SK-N-MC (cell line): ENCODE data around the gene CSF2RB.

Experiments used
- DNase-seq: peaks from one replicate; pipeline ENCODE4 v3.0.0-alpha.2; 2011; ENCODE audit warnings: low read depth, low spot score
- H3K27ac ChIP-seq: fragments of 200-600 bp; sonication (generic); 2 replicates; pipeline ENCODE4 v1.5.1; 2016; ENCODE audit warnings: mixed run types
- H3K36me3 ChIP-seq: fragments of 200-600 bp; sonication (generic); 2 replicates; pipeline ENCODE4 v1.6.1; 2017; ENCODE audit warnings: antibody characterized with exemption, low read length, mixed read lengths; ENCODE audit not compliant: insufficient read depth
- H3K4me3 ChIP-seq: fragments of 200-600 bp; sonication (generic); 2 replicates; pipeline ENCODE4 v1.5.1; 2016
- H3K9ac ChIP-seq: fragments of 200-600 bp; sonication (generic); 2 replicates; pipeline ENCODE4 v1.8.0; 2017; ENCODE audit warnings: mixed run types, mixed read lengths; ENCODE audit not compliant: insufficient read length
- H3K9me3 ChIP-seq: fragments of 200-600 bp; sonication (generic); 2 replicates; pipeline ENCODE4 v1.6.1; 2017; ENCODE audit warnings: low read depth, mild to moderate bottlenecking, antibody characterized with exemption, low read length, moderate library complexity, mixed read lengths
- EZH2 ChIP-seq: fragments of 200-600 bp; sonication (generic); IDR thresholded peaks from one replicate; pipeline ENCODE4 v1.6.1; 2017; ENCODE audit warnings: antibody characterized with exemption
- FOXP2 ChIP-seq: optimal IDR thresholded peaks from 2 replicates; pipeline ENCODE3; 2011; ENCODE audit warnings: mild to moderate bottlenecking, moderate library complexity; ENCODE audit not compliant: insufficient read depth; ENCODE audit errors: extremely low read length, control extremely low read depth
- POLR2AphosphoS5 ChIP-seq: IDR thresholded peaks from 2 replicates; pipeline ENCODE4 v1.6.1; 2012; ENCODE audit warnings: mild to moderate bottlenecking, low read depth, low read length, borderline replicate concordance

Gene CSF2RB

GRCh38 chr22:36948273-36949225, 35.1 kb downstream of the CSF2RB start:
- Histone ChIP-seq H3K4me3 (no peak overlapping the region), H3K36me3 (no peaks in the 10 kb centered on the region), H3K27ac (no peak overlapping the region), H3K9me3 (no peaks in the 10 kb centered on the region), H3K9ac (no peak overlapping the region)
- TF ChIP-seq EZH2, result no peak
- TF ChIP-seq POLR2AphosphoS5, result no peak
- no peak for TF ChIP-seq FOXP2
- DNase-seq, result no peak

GRCh38 chr22:36950797-36951590, 37.6 kb downstream of the CSF2RB start:
- no peak overlapping the region for H3K4me3 ChIP-seq
- TF ChIP-seq EZH2 (no peak), FOXP2 (no peak), POLR2AphosphoS5 (no peak)
- no peaks in the 10 kb centered on the region for H3K36me3 ChIP-seq
- no peak overlapping the region for H3K27ac ChIP-seq
- no peak overlapping the region for H3K9ac ChIP-seq
- no peaks in the 10 kb centered on the region for H3K9me3 ChIP-seq
- DNase-seq, result no peak

- no peak overlapping the region for H3K9ac ChIP-seq
- no peak for DNase-seq
- H3K9me3 ChIP-seq, result no peaks in the 10 kb centered on the region
- no peak overlapping the region for H3K4me3 ChIP-seq
- no peak for TF ChIP-seq POLR2AphosphoS5
- TF ChIP-seq FOXP2, result no peak
- TF ChIP-seq EZH2, result no peak
- no peak overlapping the region for H3K27ac ChIP-seq
- no peaks in the 10 kb centered on the region for H3K36me3 ChIP-seq
These were observed 38.3 kb downstream of the CSF2RB start for GRCh38 chr22:36951746-36952145.

GRCh38 chr22:36953239-36954080, 40.0 kb downstream of the CSF2RB start:
- H3K4me3 ChIP-seq, result no peak overlapping the region
- no peaks in the 10 kb centered on the region for H3K36me3 ChIP-seq
- no peak for DNase-seq
- H3K27ac ChIP-seq, result no peak overlapping the region
- TF ChIP-seq FOXP2 (no peak), POLR2AphosphoS5 (no peak), EZH2 (no peak)
- no peaks in the 10 kb centered on the region for H3K9me3 ChIP-seq
- H3K9ac ChIP-seq, result no peak overlapping the region

DNA sequence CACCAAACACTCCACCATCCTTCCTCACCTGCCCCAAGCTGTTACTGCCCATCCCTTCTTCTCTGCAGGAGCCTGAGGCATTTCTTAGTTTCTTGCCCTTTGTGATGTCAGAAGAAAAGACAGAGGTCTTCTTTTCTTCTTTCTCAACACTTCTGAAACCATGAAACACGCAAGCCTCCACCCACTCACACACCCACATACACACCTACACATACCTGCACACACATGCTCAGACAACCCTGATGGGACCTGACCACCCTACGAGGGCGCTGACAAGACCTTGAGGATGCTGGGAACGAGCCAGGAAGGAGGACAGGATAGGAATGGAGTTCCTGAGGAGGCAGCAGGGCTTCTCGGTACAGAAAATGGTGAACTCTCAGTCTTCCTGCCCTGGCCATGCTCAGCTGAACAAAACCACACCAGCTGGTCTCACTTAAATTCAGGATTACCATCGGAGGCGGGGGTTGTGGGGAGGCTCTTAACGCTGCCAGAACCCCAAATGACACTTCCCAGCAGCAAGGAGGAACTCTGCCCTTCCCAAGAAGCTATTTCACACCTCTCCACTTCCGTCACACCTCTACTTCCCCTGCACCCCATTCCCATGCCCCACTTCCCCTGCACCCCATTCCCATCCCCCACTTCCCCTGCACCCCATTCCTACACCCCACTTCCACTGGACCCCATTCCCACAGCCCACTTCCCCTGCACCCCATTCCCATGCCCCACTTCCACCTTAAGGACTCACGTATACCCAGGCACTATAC, 41.0 kb downstream of the CSF2RB start:
- Histone ChIP-seq H3K9ac (no peak overlapping the region), H3K9me3 (no peaks in the 10 kb centered on the region), H3K36me3 (no peaks in the 10 kb centered on the region), H3K4me3 (no peak overlapping the region), H3K27ac (no peak overlapping the region)
- TF ChIP-seq POLR2AphosphoS5 (no peak), EZH2 (no peak), FOXP2 (no peak)
- no peak for DNase-seq

DNA sequence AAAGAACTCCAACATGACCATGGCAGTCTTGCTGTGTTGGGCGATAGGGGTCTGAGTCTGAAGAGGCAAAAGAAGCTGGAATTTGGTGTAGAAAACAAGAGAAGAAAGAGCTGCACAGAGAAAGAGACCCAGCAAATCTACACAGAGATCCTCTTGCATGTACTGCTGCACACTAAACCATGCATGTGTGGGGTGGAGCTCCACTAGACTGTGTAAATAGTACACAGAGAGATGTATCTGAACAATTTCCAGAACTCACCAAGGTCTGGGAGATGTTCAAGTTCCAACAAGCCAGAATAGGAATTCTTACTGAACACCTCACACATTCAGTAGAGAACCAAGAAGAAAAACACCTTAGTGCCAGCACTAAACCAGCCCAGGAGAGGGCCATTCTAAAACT, 42.3 kb downstream of the CSF2RB start:
- TF ChIP-seq POLR2AphosphoS5 (no peak), FOXP2 (no peak), EZH2 (no peak)
- Histone ChIP-seq H3K4me3 (no peak overlapping the region), H3K27ac (no peak overlapping the region), H3K36me3 (no peaks in the 10 kb centered on the region), H3K9ac (no peak overlapping the region), H3K9me3 (no peaks in the 10 kb centered on the region)
- DNase-seq, result no peak

GRCh38 chr22:36958366-36958765, 44.9 kb downstream of the CSF2RB start:
- no peak for DNase-seq
- no peak for TF ChIP-seq EZH2
- no peak for TF ChIP-seq POLR2AphosphoS5
- TF ChIP-seq FOXP2, result no peak
- no peak overlapping the region for H3K27ac ChIP-seq

GRCh38 chr22:36961626-36962025, 48.2 kb downstream of the CSF2RB start:
- DNase-seq, result no peak
- no peak overlapping the region for H3K27ac ChIP-seq
- H3K9me3 ChIP-seq, result no peaks in the 10 kb centered on the region
- H3K4me3 ChIP-seq, result no peak overlapping the region
- TF ChIP-seq EZH2 (no peak), FOXP2 (no peak), POLR2AphosphoS5 (no peak)
- no peak overlapping the region for H3K9ac ChIP-seq
- H3K36me3 ChIP-seq, result no peaks in the 10 kb centered on the region

More at GRCh38 chr22:36958366-36958765, 44.9 kb downstream of the CSF2RB start:
- no peak overlapping the region for H3K9ac ChIP-seq
- no peaks in the 10 kb centered on the region for H3K36me3 ChIP-seq
- H3K9me3 ChIP-seq, result no peaks in the 10 kb centered on the region
- H3K4me3 ChIP-seq, result no peak overlapping the region
